Measurements from ENCODE around the gene TUBA1C.

The TUBA1C gene

GRCh38 chr12:49288412-49288853 lies 23.6 kb downstream of the TUBA1C start:
- H3K9me3 ChIP-seq (replicated peaks; ENCODE audit: insufficient read depth, low read length), result no peaks in the 10 kb centered on the region
- no peak overlapping the region for H3K27ac ChIP-seq (ENCODE audit: low read length)
- H3K79me2 ChIP-seq (ENCODE audit: low read length), result no peaks in the 10 kb centered on the region
- H3K36me3 ChIP-seq (replicated peaks; ENCODE audit: insufficient read depth, low read length), result no peaks in the 10 kb centered on the region
- no peak overlapping the region for H3K9ac ChIP-seq (ENCODE audit: low read length)
- H3F3A ChIP-seq (ENCODE audit: insufficient read depth, low read length), result no peaks in the 10 kb centered on the region
- no peaks in the 10 kb centered on the region for H3K9me2 ChIP-seq (replicated peaks; ENCODE audit: insufficient read depth, low read length)
- no peak overlapping the region for H3K4me2 ChIP-seq (ENCODE audit: low read depth, low read length)
- no peak overlapping the region for H2AFZ ChIP-seq (ENCODE audit: low read length)
- peaks cover 42% of the 10 kb centered on the region for H3K27me3 ChIP-seq (replicated peaks; ENCODE audit: insufficient read depth, low read length)
- no peak overlapping the region for H3K4me3 ChIP-seq (ENCODE audit: low read length)
- peak; percentile 56 for DNase-seq
- no peaks in the 10 kb centered on the region for H4K20me1 ChIP-seq (ENCODE audit: insufficient read depth, low read length)
- no peaks in the 10 kb centered on the region for H3K4me1 ChIP-seq (ENCODE audit: low read length)
- TF ChIP-seq EZH2 (optimal IDR thresholded peaks at IDR 0.05; ENCODE audit: low read depth, low read length) (no peak), EZH2phosphoT487 (IDR thresholded peaks at IDR 0.05; ENCODE audit: low read length) (no peak), CTCF (IDR thresholded peaks at IDR 0.05; ENCODE audit: low read length) (peak; percentile 88)

GRCh38 chr12:49288922-49289555 lies 24.2 kb downstream of the TUBA1C start:
- H3K27ac ChIP-seq (ENCODE audit: low read length), result no peak overlapping the region

GRCh38 chr12:49292729-49293055 lies 27.8 kb downstream of the TUBA1C start:
- Histone ChIP-seq H3K4me2 (ENCODE audit: low read depth, low read length) (no peak overlapping the region), H3K4me1 (ENCODE audit: low read length) (peaks cover 7% of the 10 kb centered on the region; the same call in 1 of the 2 replicates)
- DNase-seq, result no peak

More at GRCh38 chr12:49288922-49289555, 24.2 kb downstream of the TUBA1C start:
- Histone ChIP-seq H2AFZ (ENCODE audit: low read length) (no peak overlapping the region), H3K9me2 (replicated peaks; ENCODE audit: insufficient read depth, low read length) (no peaks in the 10 kb centered on the region), H4K20me1 (ENCODE audit: insufficient read depth, low read length) (no peaks in the 10 kb centered on the region), H3K4me3 (ENCODE audit: low read length) (no peak overlapping the region), H3K4me2 (ENCODE audit: low read depth, low read length) (no peak overlapping the region), H3K36me3 (replicated peaks; ENCODE audit: insufficient read depth, low read length) (no peaks in the 10 kb centered on the region), H3K4me1 (ENCODE audit: low read length) (no peaks in the 10 kb centered on the region), H3K9me3 (replicated peaks; ENCODE audit: insufficient read depth, low read length) (no peaks in the 10 kb centered on the region), H3K27me3 (replicated peaks; ENCODE audit: insufficient read depth, low read length) (peaks cover 45% of the 10 kb centered on the region), H3K79me2 (ENCODE audit: low read length) (no peaks in the 10 kb centered on the region), H3F3A (ENCODE audit: insufficient read depth, low read length) (no peaks in the 10 kb centered on the region), H3K9ac (ENCODE audit: low read length) (no peak overlapping the region)
- no peak for DNase-seq
- TF ChIP-seq CTCF (IDR thresholded peaks at IDR 0.05; ENCODE audit: low read length), result no peak
- TF ChIP-seq EZH2phosphoT487 (IDR thresholded peaks at IDR 0.05; ENCODE audit: low read length), result no peak
- no peak for TF ChIP-seq EZH2 (optimal IDR thresholded peaks at IDR 0.05; ENCODE audit: low read depth, low read length)

More at GRCh38 chr12:49292729-49293055, 27.8 kb downstream of the TUBA1C start:
- Histone ChIP-seq H3K9ac (ENCODE audit: low read length) (no peak overlapping the region), H3F3A (ENCODE audit: insufficient read depth, low read length) (no peaks in the 10 kb centered on the region), H3K4me3 (ENCODE audit: low read length) (no peak overlapping the region), H3K36me3 (replicated peaks; ENCODE audit: insufficient read depth, low read length) (no peaks in the 10 kb centered on the region), H3K27ac (ENCODE audit: low read length) (no peak overlapping the region), H2AFZ (ENCODE audit: low read length) (no peak overlapping the region), H3K79me2 (ENCODE audit: low read length) (no peaks in the 10 kb centered on the region), H3K9me3 (replicated peaks; ENCODE audit: insufficient read depth, low read length) (no peaks in the 10 kb centered on the region), H4K20me1 (ENCODE audit: insufficient read depth, low read length) (no peaks in the 10 kb centered on the region), H3K9me2 (replicated peaks; ENCODE audit: insufficient read depth, low read length) (no peaks in the 10 kb centered on the region), H3K27me3 (replicated peaks; ENCODE audit: insufficient read depth, low read length) (peaks cover 61% of the 10 kb centered on the region)
- TF ChIP-seq EZH2phosphoT487 (IDR thresholded peaks at IDR 0.05; ENCODE audit: low read length) (no peak), EZH2 (optimal IDR thresholded peaks at IDR 0.05; ENCODE audit: low read depth, low read length) (no peak)
